Ectodermal cell (in vitro differentiated cells): ENCODE measurements around the gene TGFBR3L.

ENCODE experiments used
- H3K27ac ChIP-seq: 2 replicates; pipeline ENCODE4 v1.7.0; 2013; ENCODE audit warnings: mild to moderate bottlenecking, low read depth, low read length; ENCODE audit not compliant: insufficient read depth, poor library complexity, severe bottlenecking
- H3K27me3 ChIP-seq: 2 replicates; pipeline ENCODE4 v1.7.0; 2013; ENCODE audit warnings: mild to moderate bottlenecking, low read length; ENCODE audit not compliant: insufficient read depth, control insufficient read depth, poor library complexity, severe bottlenecking
- H3K36me3 ChIP-seq: one replicate; pipeline ENCODE4 v1.7.0; 2013; ENCODE audit warnings: low read length; ENCODE audit not compliant: control insufficient read depth, insufficient read depth
- H3K4me1 ChIP-seq: one replicate; pipeline ENCODE4 v1.7.0; 2013; ENCODE audit warnings: low read length; ENCODE audit not compliant: control insufficient read depth, insufficient read depth
- H3K4me3 ChIP-seq: 2 replicates; pipeline ENCODE4 v1.7.0; 2013; ENCODE audit warnings: low read depth, low read length, control low read depth; ENCODE audit not compliant: insufficient read depth
- H3K9me3 ChIP-seq: 2 replicates; pipeline ENCODE4 v1.7.0; 2013; ENCODE audit warnings: mild to moderate bottlenecking, low read length, moderate library complexity; ENCODE audit not compliant: control insufficient read depth
- WGBS, 2 experiments: methylation state at CpG; one replicate each; pipeline ENCODE4 v1.1.7; 2013; ENCODE audit warnings: missing lambda C conversion rate in 2 of 2; 5-methylcytosine and 5-hydroxymethylcytosine counted together

The TGFBR3L gene

GRCh38 chr19:7904074-7905020 is 10.3 kb upstream of the TGFBR3L start:
- Histone ChIP-seq H3K27ac (no peak overlapping the region), H3K9me3 (no peaks in the 10 kb centered on the region), H3K27me3 (no peaks in the 10 kb centered on the region), H3K4me3 (peak overlapping the region; percentile 73), H3K4me1 (peaks cover 11% of the 10 kb centered on the region), H3K36me3 (no peaks in the 10 kb centered on the region)
- WGBS, 2 experiments, result 12 to 13% methylated on average over 68 of the region's 68 CpGs

- Histone ChIP-seq H3K27ac (no peak overlapping the region), H3K4me1 (peaks cover 11% of the 10 kb centered on the region), H3K4me3 (peak overlapping the region; percentile 73), H3K9me3 (no peaks in the 10 kb centered on the region), H3K27me3 (no peaks in the 10 kb centered on the region), H3K36me3 (peaks cover 2% of the 10 kb centered on the region)
- WGBS, 2 experiments, result 82 to 83% methylated on average over 10 of the region's 10 CpGs
Observed at GRCh38 chr19:7905268-7905667, 9.4 kb upstream of the TGFBR3L start.

GRCh38 chr19:7905859-7906258 is 8.8 kb upstream of the TGFBR3L start:
- H3K9me3 ChIP-seq, result no peaks in the 10 kb centered on the region
- H3K4me3 ChIP-seq, result no peak overlapping the region
- peaks cover 11% of the 10 kb centered on the region for H3K4me1 ChIP-seq
- peaks cover 8% of the 10 kb centered on the region for H3K36me3 ChIP-seq
- 96% methylated on average over 10 of the region's 10 CpGs for WGBS, 2 experiments
- no peak overlapping the region for H3K27ac ChIP-seq
- H3K27me3 ChIP-seq, result no peaks in the 10 kb centered on the region

GRCh38 chr19:7907122-7907521 is 7.5 kb upstream of the TGFBR3L start:
- no peak overlapping the region for H3K4me3 ChIP-seq
- no peak overlapping the region for H3K27ac ChIP-seq
- H3K4me1 ChIP-seq, result peaks cover 11% of the 10 kb centered on the region
- H3K9me3 ChIP-seq, result no peaks in the 10 kb centered on the region
- H3K27me3 ChIP-seq, result no peaks in the 10 kb centered on the region
- 94 to 95% methylated on average over 19 of the region's 19 CpGs for WGBS, 2 experiments
- H3K36me3 ChIP-seq, result peaks cover 10% of the 10 kb centered on the region

- no peak overlapping the region for H3K27ac ChIP-seq
- WGBS, 2 experiments, result 94 to 96% methylated on average over 11 of the region's 11 CpGs
- H3K4me1 ChIP-seq, result peaks cover 11% of the 10 kb centered on the region
- H3K27me3 ChIP-seq, result no peaks in the 10 kb centered on the region
- H3K9me3 ChIP-seq, result no peaks in the 10 kb centered on the region
- H3K4me3 ChIP-seq, result no peak overlapping the region
- peaks cover 10% of the 10 kb centered on the region for H3K36me3 ChIP-seq
Observed at GRCh38 chr19:7907544-7907943, 7.1 kb upstream of the TGFBR3L start.

GRCh38 chr19:7908078-7908699 is 6.4 kb upstream of the TGFBR3L start:
- Histone ChIP-seq H3K27ac (no peak overlapping the region), H3K4me1 (peaks cover 5% of the 10 kb centered on the region), H3K9me3 (no peaks in the 10 kb centered on the region), H3K27me3 (no peaks in the 10 kb centered on the region), H3K36me3 (peaks cover 10% of the 10 kb centered on the region), H3K4me3 (no peak overlapping the region)
- WGBS, 2 experiments, result 88 to 89% methylated on average over 14 of the region's 14 CpGs

- 89 to 90% methylated on average over 19 of the region's 19 CpGs for WGBS, 2 experiments
- H3K36me3 ChIP-seq, result peaks cover 10% of the 10 kb centered on the region
- no peak overlapping the region for H3K27ac ChIP-seq
- no peak overlapping the region for H3K4me3 ChIP-seq
- no peaks in the 10 kb centered on the region for H3K9me3 ChIP-seq
- H3K4me1 ChIP-seq, result peaks cover 5% of the 10 kb centered on the region
- peaks cover under 1% of the 10 kb centered on the region for H3K27me3 ChIP-seq
Observed at GRCh38 chr19:7908742-7909461, 5.7 kb upstream of the TGFBR3L start.

GRCh38 chr19:7909471-7910067 is 5.1 kb upstream of the TGFBR3L start:
- peaks cover 3% of the 10 kb centered on the region for H3K4me1 ChIP-seq
- peaks cover 7% of the 10 kb centered on the region for H3K27me3 ChIP-seq
- no peaks in the 10 kb centered on the region for H3K9me3 ChIP-seq
- H3K36me3 ChIP-seq, result peaks cover 10% of the 10 kb centered on the region
- WGBS, 2 experiments, result 96 to 97% methylated on average over 21 of the region's 21 CpGs
- no peak overlapping the region for H3K4me3 ChIP-seq
- H3K27ac ChIP-seq, result no peak overlapping the region

- no peaks in the 10 kb centered on the region for H3K9me3 ChIP-seq
- peaks cover 10% of the 10 kb centered on the region for H3K36me3 ChIP-seq
- 96% methylated on average over 54 of the region's 54 CpGs for WGBS, 2 experiments
- H3K4me1 ChIP-seq, result no peaks in the 10 kb centered on the region
- peaks cover 17% of the 10 kb centered on the region for H3K27me3 ChIP-seq
- no peak overlapping the region for H3K4me3 ChIP-seq
- no peak overlapping the region for H3K27ac ChIP-seq
Observed at GRCh38 chr19:7910321-7911161, 4.1 kb upstream of the TGFBR3L start.
